GM21367 (cell line): ENCODE data around the gene LPAR3.
"Not testable (repeated sequence)": the region's sequence is repeated elsewhere in the genome, so short reads cannot be mapped to it uniquely, and the experiment has no call there.

ENCODE experiments used
- ATAC-seq: cut with Tn5 transposase; IDR thresholded peaks from one replicate; pipeline ENCODE4 v1.9.1; 2021; ENCODE audit not compliant: unreplicated experiment

LPAR3 gene

GRCh38 chr1:84892705-84893618 is at the start of gene LPAR3:
Gene LPAR3, minus strand, starts transcription at chr1:84893206. Its CDS starts 27,086 bp downstream, at chr1:84866120.
- ATAC-seq, result no peak

- ATAC-seq, result no peak
Observed at GRCh38 chr1:84941843-84942242, 48.8 kb upstream of the LPAR3 start.

- ATAC-seq, result no peak
Observed at GRCh38 chr1:84940481-84940880, 47.5 kb upstream of the LPAR3 start.

GRCh38 chr1:84939761-84940160 is 46.8 kb upstream of the LPAR3 start:
- ATAC-seq, result no peak

GRCh38 chr1:84939151-84939550 is 46.1 kb upstream of the LPAR3 start:
- ATAC-seq, result no peak

- no peak for ATAC-seq
Observed at GRCh38 chr1:84936116-84936810, 43.3 kb upstream of the LPAR3 start.

- no peak for ATAC-seq
Observed at GRCh38 chr1:84933011-84933611, 40.1 kb upstream of the LPAR3 start.

- ATAC-seq, result no peak
Observed at GRCh38 chr1:84930831-84931230, 37.8 kb upstream of the LPAR3 start.

GRCh38 chr1:84930329-84930728 is 37.3 kb upstream of the LPAR3 start:
- ATAC-seq, result no peak

- no peak for ATAC-seq
Observed at GRCh38 chr1:84929581-84929980, 36.6 kb upstream of the LPAR3 start.

- ATAC-seq, result no peak
Observed at GRCh38 chr1:84928979-84929378, 36.0 kb upstream of the LPAR3 start.

GRCh38 chr1:84923317-84923716 is 30.3 kb upstream of the LPAR3 start:
- ATAC-seq, result no peak

GRCh38 chr1:84920159-84920558 is 27.2 kb upstream of the LPAR3 start:
- ATAC-seq, result no peak

GRCh38 chr1:84919461-84919970 is 26.5 kb upstream of the LPAR3 start:
- no peak for ATAC-seq

GRCh38 chr1:84918726-84919336 is 25.8 kb upstream of the LPAR3 start:
- no peak for ATAC-seq

- ATAC-seq, result no peak
Observed at GRCh38 chr1:84916897-84917296, 23.9 kb upstream of the LPAR3 start.

GRCh38 chr1:84913555-84913892 is 20.5 kb upstream of the LPAR3 start:
- ATAC-seq, result no peak

- no peak for ATAC-seq
Observed at GRCh38 chr1:84912726-84913554, 19.9 kb upstream of the LPAR3 start.

GRCh38 chr1:84908746-84909464 is 15.9 kb upstream of the LPAR3 start:
- not testable (repeated sequence) for ATAC-seq
